Osteoblast (primary cell): ENCODE results near the gene ULK2. TPM values are rescaled to one million over a fixed set of nuclear protein-coding genes. Genes with fewer than 3 reads are reported as not detected.

ENCODE experiments used
- DNase-seq: peaks from one replicate; pipeline ENCODE4 v3.0.0; 2011; ENCODE audit warnings: low spot score, mixed read lengths; ENCODE audit not compliant: insufficient read length; ENCODE audit errors: missing footprints
- H2AFZ ChIP-seq: 2 replicates; pipeline ENCODE4 v1.6.0; 2011; ENCODE audit warnings: mild to moderate bottlenecking, low read length
- H3K27ac ChIP-seq: 2 replicates; pipeline ENCODE4 v1.5.1; 2011; ENCODE audit warnings: mild to moderate bottlenecking, low read depth, low read length, moderate library complexity
- H3K27me3 ChIP-seq: 2 replicates; pipeline ENCODE4 v1.6.0; 2012; ENCODE audit warnings: mild to moderate bottlenecking, control low read depth, inconsistent platforms, low read length, moderate library complexity; ENCODE audit not compliant: insufficient read depth
- H3K36me3 ChIP-seq: 2 replicates; pipeline ENCODE4 v1.5.1; 2011; ENCODE audit warnings: mild to moderate bottlenecking, low read length, control low read depth, moderate library complexity; ENCODE audit not compliant: insufficient read depth
- H3K4me1 ChIP-seq: 2 replicates; pipeline ENCODE4 v1.5.1; 2011; ENCODE audit warnings: mild to moderate bottlenecking, low read length, control low read depth, moderate library complexity; ENCODE audit not compliant: insufficient read depth
- H3K4me2 ChIP-seq: 2 replicates; pipeline ENCODE4 v1.6.0; 2011; ENCODE audit warnings: mild to moderate bottlenecking, low read length; ENCODE audit not compliant: insufficient read depth
- H3K4me3 ChIP-seq: fragments of 200-600 bp; sonication (generic); 3 replicates; pipeline ENCODE4 v1.5.1; 2012; ENCODE audit warnings: mild to moderate bottlenecking, low read length, inconsistent platforms; ENCODE audit not compliant: insufficient read depth
- H3K79me2 ChIP-seq: 2 replicates; pipeline ENCODE4 v1.6.0; 2012; ENCODE audit warnings: mild to moderate bottlenecking, low read length, control low read depth, inconsistent platforms; ENCODE audit not compliant: insufficient read depth
- H3K9me3 ChIP-seq: 2 replicates; pipeline ENCODE4 v1.5.1; 2011; ENCODE audit warnings: low read depth, low read length, control low read depth
- H4K20me1 ChIP-seq: 2 replicates; pipeline ENCODE4 v1.6.0; 2012; ENCODE audit warnings: mild to moderate bottlenecking, low read length, control low read depth; ENCODE audit not compliant: insufficient read depth
- total RNA-seq: library from RNA; depleted of rRNA; stranded (reverse); fragments of >200 nt; gene quantifications from 2 replicates; pipeline ENCODE4 v1.2.3, GENCODE V29; 2012
- TF ChIP-seq, protein P1 (sequence below): IDR thresholded peaks from 2 replicates; pipeline ENCODE4 v1.5.1; 2011; ENCODE audit warnings: mild to moderate bottlenecking, low read depth, low read length, moderate library complexity; ENCODE audit errors: extremely low read depth

Gene ULK2
- total RNA-seq, 1 donor: 27.5 TPM

DNA sequence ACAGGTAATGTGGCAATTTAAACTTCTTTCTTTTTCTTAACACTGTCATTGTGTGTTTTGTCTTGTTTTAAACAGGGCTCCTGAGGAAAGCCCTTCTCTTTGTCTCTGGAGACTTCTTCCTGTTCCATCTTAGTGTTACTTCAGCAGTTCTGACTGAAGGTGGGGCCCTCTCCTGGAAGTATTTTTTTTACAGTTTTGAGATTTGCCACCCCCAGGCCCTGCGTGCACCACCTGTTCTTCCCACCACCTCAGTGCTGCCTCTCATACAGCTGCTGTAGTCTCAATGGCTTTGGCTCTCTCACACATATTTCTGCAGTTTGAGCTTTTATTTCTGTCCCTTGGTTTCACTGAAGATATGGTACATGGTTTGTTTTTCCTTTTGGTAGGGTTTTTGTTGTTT is 67.2 kb downstream of the ULK2 start:
- Histone ChIP-seq H3K9me3 (no peaks in the 10 kb centered on the region), H3K4me1 (no peaks in the 10 kb centered on the region), H3K27me3 (no peaks in the 10 kb centered on the region), H3K27ac (no peak overlapping the region), H3K36me3 (peaks cover 34% of the 10 kb centered on the region), H2AFZ (no peak overlapping the region), H3K4me3 (no peak overlapping the region), H4K20me1 (peaks cover 2% of the 10 kb centered on the region), H3K79me2 (no peaks in the 10 kb centered on the region), H3K4me2 (no peak overlapping the region)
- DNase-seq: no peak
- TF ChIP-seq, protein P1, sequence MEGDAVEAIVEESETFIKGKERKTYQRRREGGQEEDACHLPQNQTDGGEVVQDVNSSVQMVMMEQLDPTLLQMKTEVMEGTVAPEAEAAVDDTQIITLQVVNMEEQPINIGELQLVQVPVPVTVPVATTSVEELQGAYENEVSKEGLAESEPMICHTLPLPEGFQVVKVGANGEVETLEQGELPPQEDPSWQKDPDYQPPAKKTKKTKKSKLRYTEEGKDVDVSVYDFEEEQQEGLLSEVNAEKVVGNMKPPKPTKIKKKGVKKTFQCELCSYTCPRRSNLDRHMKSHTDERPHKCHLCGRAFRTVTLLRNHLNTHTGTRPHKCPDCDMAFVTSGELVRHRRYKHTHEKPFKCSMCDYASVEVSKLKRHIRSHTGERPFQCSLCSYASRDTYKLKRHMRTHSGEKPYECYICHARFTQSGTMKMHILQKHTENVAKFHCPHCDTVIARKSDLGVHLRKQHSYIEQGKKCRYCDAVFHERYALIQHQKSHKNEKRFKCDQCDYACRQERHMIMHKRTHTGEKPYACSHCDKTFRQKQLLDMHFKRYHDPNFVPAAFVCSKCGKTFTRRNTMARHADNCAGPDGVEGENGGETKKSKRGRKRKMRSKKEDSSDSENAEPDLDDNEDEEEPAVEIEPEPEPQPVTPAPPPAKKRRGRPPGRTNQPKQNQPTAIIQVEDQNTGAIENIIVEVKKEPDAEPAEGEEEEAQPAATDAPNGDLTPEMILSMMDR: no peak

DNA sequence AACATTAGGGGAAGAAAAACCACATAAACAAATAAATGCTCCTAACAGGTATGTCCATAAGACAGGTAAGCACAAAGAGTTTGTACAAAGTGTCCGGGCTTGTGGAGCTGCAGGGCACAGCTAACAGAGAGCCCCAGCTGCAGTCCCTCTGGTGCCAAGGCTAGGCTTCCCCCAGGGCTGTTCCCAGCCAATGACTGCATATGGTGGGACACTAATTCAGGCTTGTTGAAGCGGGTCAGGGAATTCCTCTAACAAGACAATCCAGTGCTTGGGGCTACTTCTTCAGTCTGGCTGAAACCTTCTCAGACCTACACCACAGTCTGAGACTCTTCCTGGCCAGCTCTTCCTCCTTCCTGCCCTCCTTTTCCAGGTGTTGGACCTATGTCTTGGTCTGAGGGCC is 67.9 kb downstream of the ULK2 start:
- H4K20me1 ChIP-seq: peaks cover 2% of the 10 kb centered on the region
- no peaks in the 10 kb centered on the region for H3K27me3 ChIP-seq
- no peak for DNase-seq
- H3K79me2 ChIP-seq: no peaks in the 10 kb centered on the region
- no peaks in the 10 kb centered on the region for H3K9me3 ChIP-seq
- TF ChIP-seq, protein P1: no peak
- H3K4me1 ChIP-seq: no peaks in the 10 kb centered on the region
- no peak overlapping the region for H2AFZ ChIP-seq
- peaks cover 42% of the 10 kb centered on the region for H3K36me3 ChIP-seq
- H3K27ac ChIP-seq: no peak overlapping the region
- no peak overlapping the region for H3K4me2 ChIP-seq
- H3K4me3 ChIP-seq: no peak overlapping the region

DNA sequence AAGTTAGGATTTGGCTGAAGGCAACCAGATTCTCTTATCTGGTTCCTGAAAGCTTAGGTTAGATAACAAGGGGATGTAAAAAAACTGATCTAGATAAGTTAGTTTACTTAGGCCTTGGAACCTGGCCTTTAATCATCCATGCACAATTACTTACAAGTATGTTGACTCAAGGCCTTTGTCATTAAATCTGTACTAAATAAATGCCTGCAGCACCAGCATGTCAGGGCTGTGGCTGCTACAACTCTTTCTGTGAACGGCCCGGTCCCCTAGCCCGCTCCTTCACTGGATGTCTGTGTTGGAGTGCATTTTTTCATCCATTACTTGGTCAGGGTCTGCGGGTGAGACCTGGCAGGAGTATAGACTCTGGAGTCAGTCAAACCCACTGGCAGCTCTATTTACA is 71.3 kb downstream of the ULK2 start:
- H3K4me2 ChIP-seq: no peak overlapping the region
- H4K20me1 ChIP-seq: no peaks in the 10 kb centered on the region
- no peaks in the 10 kb centered on the region for H3K9me3 ChIP-seq
- TF ChIP-seq, protein P1: no peak
- H3K79me2 ChIP-seq: no peaks in the 10 kb centered on the region
- no peak overlapping the region for H3K4me3 ChIP-seq
- no peak overlapping the region for H3K27ac ChIP-seq
- no peaks in the 10 kb centered on the region for H3K4me1 ChIP-seq
- no peaks in the 10 kb centered on the region for H3K27me3 ChIP-seq
- no peak for DNase-seq
- H3K36me3 ChIP-seq: peaks cover 50% of the 10 kb centered on the region
- H2AFZ ChIP-seq: no peak overlapping the region

DNA sequence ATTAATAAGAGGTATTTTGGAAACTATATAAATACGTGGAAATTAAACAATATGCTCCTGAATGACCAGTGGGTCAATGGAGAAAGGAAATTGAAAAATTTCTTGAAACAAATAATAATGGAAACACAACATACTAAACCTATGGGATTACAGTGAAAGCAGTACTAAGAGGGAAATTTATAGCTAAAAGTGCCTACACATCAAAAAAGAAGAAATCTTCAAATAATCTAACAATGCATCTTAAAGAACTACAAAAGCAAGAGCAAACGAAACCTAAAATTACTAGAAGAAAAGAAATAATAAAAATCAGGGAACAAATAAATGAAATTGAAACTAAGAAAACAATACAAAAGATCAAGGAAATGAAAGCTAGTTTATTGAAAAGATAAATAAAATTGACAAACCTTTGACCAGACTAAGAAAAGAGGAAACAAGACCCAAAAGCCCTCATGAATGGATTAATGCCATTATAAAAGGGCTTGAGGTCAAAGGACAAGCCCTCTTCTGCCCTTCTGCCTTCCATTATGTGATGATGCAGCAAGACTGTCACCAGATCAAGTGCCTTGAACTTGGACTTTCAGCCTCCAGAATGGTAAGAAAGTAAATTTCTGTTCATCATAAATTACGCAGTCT is 75.7 kb downstream of the ULK2 start:
- H3K79me2 ChIP-seq: no peaks in the 10 kb centered on the region
- no peaks in the 10 kb centered on the region for H4K20me1 ChIP-seq
- no peak overlapping the region for H3K4me3 ChIP-seq
- TF ChIP-seq, protein P1: no peak
- no peaks in the 10 kb centered on the region for H3K9me3 ChIP-seq
- H3K4me2 ChIP-seq: no peak overlapping the region
- H3K36me3 ChIP-seq: peaks cover 33% of the 10 kb centered on the region
- no peak overlapping the region for H2AFZ ChIP-seq
- H3K4me1 ChIP-seq: no peaks in the 10 kb centered on the region
- H3K27ac ChIP-seq: no peak overlapping the region
- DNase-seq: no peak
- H3K27me3 ChIP-seq: no peaks in the 10 kb centered on the region
